Smooth muscle cell (in vitro differentiated cells): ENCODE results near the gene LOXL3. TPM values are rescaled to one million over a fixed set of nuclear protein-coding genes. Genes with fewer than 3 reads are reported as not detected.

Source experiments
- DNase-seq: peaks from one replicate; lab custom pipeline; 2025; ENCODE audit not compliant: unreplicated experiment; lab: John Stamatoyannopoulos, UW
- H2AFZ ChIP-seq: fragments of 200-600 bp; sonication (generic); 2 replicates; pipeline ENCODE4 v1.6.0; 2016; ENCODE audit warnings: antibody characterized with exemption, low read depth, mild to moderate bottlenecking
- H3F3A ChIP-seq: fragments of 200-600 bp; sonication (generic); 2 replicates; pipeline ENCODE4 v1.6.0; 2017; ENCODE audit warnings: antibody characterized with exemption, low read depth
- H3K27ac ChIP-seq: fragments of 200-600 bp; sonication (generic); 2 replicates; pipeline ENCODE4 v1.5.1; 2016; ENCODE audit warnings: low read depth, mild to moderate bottlenecking
- H3K27me3 ChIP-seq: fragments of 200-600 bp; sonication (generic); 2 replicates; pipeline ENCODE4 v1.6.1; 2016; ENCODE audit warnings: low read depth, mild to moderate bottlenecking
- H3K36me3 ChIP-seq: fragments of 200-600 bp; sonication (generic); 2 replicates; pipeline ENCODE4 v1.5.1; 2016; ENCODE audit warnings: low read depth
- H3K4me1 ChIP-seq: fragments of 200-600 bp; sonication (generic); 2 replicates; pipeline ENCODE4 v1.5.1; 2016; ENCODE audit warnings: low read depth
- H3K4me2 ChIP-seq: fragments of 200-600 bp; sonication (generic); 2 replicates; pipeline ENCODE4 v1.6.0; 2016; ENCODE audit warnings: mild to moderate bottlenecking
- H3K4me3 ChIP-seq: fragments of 200-600 bp; sonication (generic); 2 replicates; pipeline ENCODE4 v1.5.1; 2016; ENCODE audit warnings: mild to moderate bottlenecking
- H3K79me2 ChIP-seq: fragments of 200-600 bp; sonication (generic); 2 replicates; pipeline ENCODE4 v1.6.0; 2016; ENCODE audit warnings: low read depth, mild to moderate bottlenecking
- H3K9ac ChIP-seq: fragments of 200-600 bp; sonication (generic); 2 replicates; pipeline ENCODE4 v1.6.0; 2016; ENCODE audit warnings: low read depth
- H3K9me3 ChIP-seq: fragments of 200-600 bp; sonication (generic); replicated peaks from 2 replicates; pipeline ENCODE4 v1.5.1; 2016; ENCODE audit warnings: low read depth
- H4K20me1 ChIP-seq: fragments of 200-600 bp; sonication (generic); 2 replicates; pipeline ENCODE4 v1.6.0; 2016; ENCODE audit warnings: low read depth
- WGBS: methylation state at CpG from one replicate; pipeline ENCODE4 v1.1.7; 2016; ENCODE audit warnings: low lambda C conversion rate; 5-methylcytosine and 5-hydroxymethylcytosine counted together
- polyA plus RNA-seq: library from polyadenylated mRNA; unstranded; fragments of >200 nt; fragmentation: Nextera tagmentation; extraction: Ambion mirVana; gene quantifications from 2 replicates; pipeline ENCODE4 v1.2.1, GENCODE V29; 2016
- total RNA-seq: library from RNA; depleted of rRNA; stranded (reverse); fragments of >200 nt; gene quantifications from 2 replicates; pipeline ENCODE4 v1.2.3, GENCODE V29; 2014
- TF ChIP-seq, protein P1 (sequence below): fragments of 200-600 bp; sonication (generic); IDR thresholded peaks from 2 replicates; pipeline ENCODE4 v1.5.1; 2017; ENCODE audit warnings: borderline replicate concordance, mild to moderate bottlenecking, antibody characterized with exemption; ENCODE audit not compliant: insufficient read depth, poor library complexity, severe bottlenecking

Gene LOXL3
- total and polyA plus RNA-seq, 2 experiments from 2014 or later: 123 to 190 TPM

DNA sequence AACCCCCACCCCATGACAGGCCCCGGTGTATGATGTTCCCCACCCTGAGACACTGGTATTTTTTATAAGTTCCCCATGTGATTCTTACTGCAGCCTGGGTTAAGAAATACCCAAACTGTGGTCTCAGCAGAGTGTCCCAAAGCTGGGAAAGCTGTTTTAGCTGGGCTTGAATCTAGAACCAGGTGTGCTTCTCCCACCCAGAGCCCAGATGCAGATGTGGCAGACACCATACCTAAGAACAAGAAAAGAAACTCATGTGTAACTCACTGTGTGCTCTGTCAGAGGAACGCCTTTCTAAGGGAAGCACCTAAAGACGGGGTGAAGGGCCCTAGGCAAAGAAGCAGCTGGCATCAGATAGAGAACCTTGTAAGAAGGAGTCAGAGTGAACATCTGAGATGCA lies 24.7 kb upstream of the LOXL3 start:
- Histone ChIP-seq H3K4me2 (no peak overlapping the region), H3K9ac (no peak overlapping the region), H3F3A (peaks cover 53% of the 10 kb centered on the region), H3K36me3 (no peaks in the 10 kb centered on the region), H3K27ac (peak overlapping the region; percentile 32), H3K27me3 (no peaks in the 10 kb centered on the region), H3K4me1 (peaks cover 11% of the 10 kb centered on the region), H3K9me3 (no peaks in the 10 kb centered on the region), H4K20me1 (no peaks in the 10 kb centered on the region), H3K4me3 (no peak overlapping the region), H2AFZ (no peak overlapping the region), H3K79me2 (no peaks in the 10 kb centered on the region)
- no peak for DNase-seq
- 94% methylated on average over 3 of the region's 3 CpGs for WGBS
- TF ChIP-seq, protein P1, sequence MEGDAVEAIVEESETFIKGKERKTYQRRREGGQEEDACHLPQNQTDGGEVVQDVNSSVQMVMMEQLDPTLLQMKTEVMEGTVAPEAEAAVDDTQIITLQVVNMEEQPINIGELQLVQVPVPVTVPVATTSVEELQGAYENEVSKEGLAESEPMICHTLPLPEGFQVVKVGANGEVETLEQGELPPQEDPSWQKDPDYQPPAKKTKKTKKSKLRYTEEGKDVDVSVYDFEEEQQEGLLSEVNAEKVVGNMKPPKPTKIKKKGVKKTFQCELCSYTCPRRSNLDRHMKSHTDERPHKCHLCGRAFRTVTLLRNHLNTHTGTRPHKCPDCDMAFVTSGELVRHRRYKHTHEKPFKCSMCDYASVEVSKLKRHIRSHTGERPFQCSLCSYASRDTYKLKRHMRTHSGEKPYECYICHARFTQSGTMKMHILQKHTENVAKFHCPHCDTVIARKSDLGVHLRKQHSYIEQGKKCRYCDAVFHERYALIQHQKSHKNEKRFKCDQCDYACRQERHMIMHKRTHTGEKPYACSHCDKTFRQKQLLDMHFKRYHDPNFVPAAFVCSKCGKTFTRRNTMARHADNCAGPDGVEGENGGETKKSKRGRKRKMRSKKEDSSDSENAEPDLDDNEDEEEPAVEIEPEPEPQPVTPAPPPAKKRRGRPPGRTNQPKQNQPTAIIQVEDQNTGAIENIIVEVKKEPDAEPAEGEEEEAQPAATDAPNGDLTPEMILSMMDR: no peak

DNA sequence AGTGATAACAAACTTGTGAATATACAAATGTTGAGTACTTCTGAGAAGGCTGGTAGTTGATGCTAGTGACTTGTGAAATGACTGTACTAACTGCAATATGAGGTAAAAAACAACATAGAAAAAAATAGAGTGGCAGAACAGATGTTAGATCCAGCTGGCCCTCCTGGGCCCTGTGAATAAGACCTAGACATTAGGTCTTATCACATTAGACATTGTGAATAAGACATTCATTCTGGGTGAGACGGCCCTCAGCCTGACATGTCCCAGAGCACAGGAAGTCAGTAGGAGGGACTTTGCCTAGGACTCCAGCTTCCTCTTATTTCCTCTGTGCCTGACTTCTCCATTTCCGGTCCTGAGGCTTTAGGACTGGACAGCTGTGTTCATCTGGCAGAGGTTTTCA lies 23.7 kb upstream of the LOXL3 start:
- H3K36me3 ChIP-seq: no peaks in the 10 kb centered on the region
- H3K4me3 ChIP-seq: no peak overlapping the region
- H3K4me2 ChIP-seq: peak overlapping the region; percentile 31
- TF ChIP-seq, protein P1: no peak
- peak overlapping the region; percentile 76 for H3K27ac ChIP-seq
- H3K9ac ChIP-seq: no peak overlapping the region
- DNase-seq: no peak
- H3F3A ChIP-seq: peaks cover 44% of the 10 kb centered on the region
- peaks cover 7% of the 10 kb centered on the region for H3K4me1 ChIP-seq
- no peak overlapping the region for H2AFZ ChIP-seq
- WGBS: 33% methylated on average over 2 of the region's 2 CpGs
- no peaks in the 10 kb centered on the region for H4K20me1 ChIP-seq
- no peaks in the 10 kb centered on the region for H3K79me2 ChIP-seq
- no peaks in the 10 kb centered on the region for H3K9me3 ChIP-seq
- H3K27me3 ChIP-seq: no peaks in the 10 kb centered on the region

DNA sequence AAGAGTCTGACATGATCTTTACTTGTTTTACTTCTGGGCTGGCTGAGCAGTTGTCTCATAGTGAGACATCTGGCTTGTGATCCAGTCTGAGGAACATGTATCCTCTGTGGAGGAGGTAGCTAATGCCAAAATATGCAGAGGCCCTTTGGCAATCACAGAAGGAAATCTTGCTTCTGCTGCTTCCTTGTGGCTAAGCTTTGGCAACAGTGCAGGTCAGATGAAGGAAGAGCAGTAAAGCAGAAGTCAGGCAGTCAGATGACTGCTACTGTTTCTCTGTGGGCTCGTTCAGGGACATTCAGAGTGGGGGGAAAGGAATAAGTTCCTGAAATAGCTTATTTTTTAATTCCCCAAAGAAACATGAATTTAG lies 23.1 kb upstream of the LOXL3 start:
- Histone ChIP-seq H3K36me3 (no peaks in the 10 kb centered on the region), H3K27ac (peak overlapping the region; percentile 76), H3K4me2 (peak overlapping the region; percentile 16), H3K4me1 (peaks cover 7% of the 10 kb centered on the region), H2AFZ (no peak overlapping the region), H4K20me1 (no peaks in the 10 kb centered on the region), H3K9ac (no peak overlapping the region), H3K27me3 (no peaks in the 10 kb centered on the region), H3K79me2 (no peaks in the 10 kb centered on the region), H3K4me3 (no peak overlapping the region), H3F3A (peaks cover 41% of the 10 kb centered on the region), H3K9me3 (no peaks in the 10 kb centered on the region)
- WGBS: 29% methylated on average over 1 of the region's 1 CpG
- DNase-seq: no peak
- TF ChIP-seq, protein P1: no peak

DNA sequence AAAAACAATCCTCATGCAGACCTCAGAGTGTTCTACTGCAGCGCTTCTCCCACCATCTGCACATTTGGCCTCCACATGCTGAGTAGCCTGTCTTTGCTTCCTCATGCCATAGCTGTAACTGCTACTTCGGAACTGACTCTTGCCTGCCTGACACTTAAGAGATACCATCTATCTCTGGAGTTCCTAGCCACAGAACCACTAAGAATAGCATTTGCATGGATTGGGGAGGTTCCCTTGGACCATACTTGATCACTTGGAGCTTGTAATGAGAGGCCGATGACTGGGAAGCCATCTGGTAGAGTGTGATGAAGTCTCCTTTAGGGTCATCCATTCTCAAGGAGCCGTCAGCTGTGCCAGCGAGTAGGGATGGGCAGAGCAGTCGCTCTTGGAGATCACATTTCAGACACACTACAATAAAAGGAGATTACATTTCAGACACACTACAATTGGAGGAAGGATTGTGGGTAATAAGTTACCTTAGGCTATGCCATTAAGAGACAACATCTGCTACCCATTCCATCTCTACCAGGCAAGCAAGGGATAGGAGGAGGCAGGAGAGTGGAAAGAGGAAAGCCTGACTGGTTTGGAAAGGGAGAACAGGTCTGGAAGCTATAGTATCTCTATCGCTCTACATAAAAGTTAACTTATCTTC lies 22.6 kb upstream of the LOXL3 start:
- Histone ChIP-seq H3K4me3 (no peak overlapping the region), H3K4me1 (peaks cover 7% of the 10 kb centered on the region), H2AFZ (no peak overlapping the region), H3F3A (peaks cover 36% of the 10 kb centered on the region), H3K27me3 (no peaks in the 10 kb centered on the region), H3K9ac (no peak overlapping the region), H3K36me3 (no peaks in the 10 kb centered on the region), H4K20me1 (no peaks in the 10 kb centered on the region), H3K9me3 (no peaks in the 10 kb centered on the region), H3K4me2 (peak overlapping the region; percentile 16), H3K27ac (peak overlapping the region; percentile 76), H3K79me2 (no peaks in the 10 kb centered on the region)
- TF ChIP-seq, protein P1: no peak
- no peak for DNase-seq
- WGBS: 55% methylated on average over 7 of the region's 7 CpGs
